ENCODE measurements around the gene CDK19.
"Not testable (repeated sequence)": the region's sequence is repeated elsewhere in the genome, so short reads cannot be mapped to it uniquely, and the experiment has no call there.

Gene CDK19

DNA sequence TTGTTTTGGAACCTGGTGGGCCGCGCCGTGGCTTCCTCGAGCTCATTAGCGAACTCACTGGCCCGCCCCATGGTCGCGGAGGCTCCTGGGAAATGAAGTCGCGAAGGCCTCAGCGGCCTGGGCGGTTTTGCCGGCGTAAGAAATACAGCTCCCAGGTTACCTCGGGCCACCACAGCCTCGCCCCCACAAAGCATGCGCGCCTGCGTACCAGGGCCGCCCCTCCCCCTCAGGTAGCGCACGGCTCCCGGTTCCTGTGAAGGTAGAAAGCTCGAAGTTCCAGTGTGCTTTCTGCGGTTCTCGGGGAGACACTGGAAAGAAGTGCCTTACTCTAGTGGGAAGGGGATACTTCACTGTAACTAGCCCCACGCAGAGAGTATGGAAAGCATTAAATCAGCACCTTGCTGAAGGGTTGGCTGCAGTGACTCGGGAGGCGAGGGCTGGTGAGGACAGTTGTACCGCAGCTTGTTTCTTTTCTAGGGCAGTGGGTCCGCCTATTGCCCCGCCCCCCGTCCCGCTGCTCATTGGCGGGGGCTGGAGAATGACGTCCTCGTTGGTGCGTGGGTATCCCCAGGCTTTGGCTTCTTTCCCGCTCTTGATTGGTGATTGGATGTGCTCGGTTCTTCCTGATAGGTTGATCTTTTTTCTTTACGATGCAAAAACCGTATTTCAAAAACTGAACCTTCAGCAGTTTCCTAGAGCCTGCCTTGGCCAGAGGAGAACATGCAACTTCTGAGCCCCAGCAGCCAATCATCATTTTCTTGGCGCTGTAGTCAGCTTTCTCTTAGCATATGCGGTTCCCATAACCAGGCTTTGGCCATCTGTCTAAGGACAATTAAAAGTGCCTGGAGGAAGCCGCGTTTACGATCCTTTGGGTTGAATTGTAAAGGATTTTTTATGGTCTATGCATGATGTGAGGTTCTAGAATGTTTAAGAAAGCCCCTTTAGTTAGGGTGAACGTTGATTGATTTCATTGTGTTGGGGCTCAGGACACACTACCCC, at the start of gene CDK19:
TSS of gene CDK19 (minus strand) at position 59 of the 999 bp plus-strand sequence. CDS start 333 bp downstream, outside the sequence.
- peak; percentile 99 for DNase-seq

DNA sequence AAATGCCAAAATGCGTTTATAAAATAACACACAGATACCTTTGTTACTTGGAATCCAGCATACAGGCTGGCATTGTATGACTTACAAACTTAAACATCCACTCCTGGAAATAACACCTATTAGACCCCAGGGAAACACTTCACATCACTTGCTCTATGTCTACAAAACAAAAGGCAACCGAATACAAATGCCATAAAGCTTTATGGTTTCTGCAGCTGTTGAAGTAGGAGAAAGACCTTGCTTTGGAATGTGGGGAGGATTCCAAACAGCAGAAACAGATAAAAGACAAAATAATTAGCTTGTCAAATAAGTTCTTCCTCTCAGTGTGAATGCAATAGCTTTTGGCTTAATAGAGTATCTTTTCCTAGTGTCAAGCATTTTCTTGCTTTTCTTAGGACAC, 49.6 kb upstream of the CDK19 start:
- DNase-seq: no peak

DNA sequence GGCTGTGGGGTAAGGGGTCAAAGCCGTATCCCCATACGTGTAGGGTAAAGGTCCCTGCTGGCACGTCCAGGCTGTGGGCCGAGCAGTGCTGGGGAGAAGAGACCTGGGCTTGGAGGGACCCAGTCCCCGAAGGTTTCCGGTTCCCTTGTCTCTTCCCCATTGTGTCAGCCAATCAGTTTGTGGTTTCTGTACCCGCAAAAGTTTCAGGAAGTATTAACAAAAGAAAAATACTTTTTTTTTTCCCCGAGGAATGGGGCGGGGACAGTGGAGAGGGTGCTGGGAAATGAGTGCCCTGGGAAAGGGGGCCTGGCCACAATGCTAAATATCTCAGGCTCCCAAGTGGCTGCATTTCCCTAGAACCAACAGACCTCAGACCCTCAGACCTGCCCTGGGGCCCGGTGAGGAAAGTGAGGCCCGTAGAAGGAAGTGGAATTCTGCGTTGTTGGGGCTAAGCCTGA, 44.1 kb upstream of the CDK19 start:
- DNase-seq: no peak

DNA sequence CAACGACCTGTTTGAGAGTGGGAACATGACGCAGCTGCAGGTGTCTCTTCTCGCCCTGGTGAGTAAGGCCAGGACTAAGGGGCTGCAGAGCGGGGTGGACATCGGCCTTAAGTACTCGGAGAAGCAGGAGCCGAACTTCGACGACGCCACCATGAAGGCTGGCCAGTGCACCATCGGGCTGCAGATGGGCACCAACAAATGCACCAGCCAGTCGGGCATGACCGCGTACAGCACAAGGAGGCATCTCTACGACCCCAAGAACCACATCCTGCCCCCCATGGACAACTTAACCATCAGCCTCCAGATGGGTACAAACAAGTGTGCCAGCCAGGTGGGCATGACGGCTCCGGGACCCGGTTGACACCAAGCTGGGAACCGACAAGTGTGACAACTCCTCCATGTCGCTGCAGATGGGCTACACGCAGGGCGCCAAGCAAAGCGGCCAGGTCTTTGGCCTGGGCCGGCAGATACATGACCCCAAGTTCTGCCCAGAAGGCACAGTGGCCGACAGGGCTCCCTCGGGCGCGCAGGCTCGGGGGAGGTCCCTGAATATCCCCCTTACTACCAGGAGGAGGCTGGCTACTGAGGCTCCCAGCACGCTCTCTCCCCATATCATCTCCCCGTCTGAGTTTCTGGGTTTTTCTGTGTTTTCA, 43.4 kb upstream of the CDK19 start:
- DNase-seq: no peak

DNA sequence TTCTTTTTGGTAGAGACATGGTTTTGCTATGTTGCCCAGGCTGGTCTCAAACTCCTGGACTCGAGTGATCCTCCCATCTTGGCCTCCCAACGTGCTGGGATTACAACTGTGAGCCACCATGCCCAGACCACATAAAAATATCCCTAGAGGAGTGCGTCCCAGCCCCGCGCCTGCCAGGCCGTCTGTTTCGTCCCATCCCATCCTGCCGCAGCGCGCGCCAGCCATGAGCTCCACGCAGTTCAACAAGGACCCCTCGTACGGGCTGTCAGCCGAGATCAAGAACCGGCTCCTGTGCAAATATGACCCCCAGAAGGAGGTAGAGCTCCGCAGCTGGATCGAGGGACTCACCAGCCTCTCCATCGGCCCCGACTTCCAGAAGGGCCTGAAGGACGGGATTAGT, 42.7 kb upstream of the CDK19 start:
- no peak for DNase-seq

DNA sequence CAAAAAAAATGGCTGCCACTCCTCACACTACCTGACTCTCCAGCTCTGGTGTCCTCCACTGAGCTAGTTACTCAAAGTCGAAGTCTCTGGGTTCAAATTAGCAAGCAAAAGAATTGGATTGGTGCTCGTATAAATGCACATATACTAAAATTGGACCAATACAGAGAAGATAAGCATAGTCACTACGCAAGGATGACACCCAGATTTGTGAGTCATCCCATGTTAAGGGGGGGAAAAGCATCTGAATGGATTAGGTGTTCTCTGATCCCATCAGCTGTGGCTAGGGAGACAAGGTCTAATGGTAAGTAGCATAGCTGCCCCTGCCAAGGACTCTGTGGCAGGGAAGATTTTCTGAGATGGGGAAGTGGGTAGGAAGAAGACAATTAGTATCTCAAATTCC, 41.0 kb upstream of the CDK19 start:
- no peak for DNase-seq

DNA sequence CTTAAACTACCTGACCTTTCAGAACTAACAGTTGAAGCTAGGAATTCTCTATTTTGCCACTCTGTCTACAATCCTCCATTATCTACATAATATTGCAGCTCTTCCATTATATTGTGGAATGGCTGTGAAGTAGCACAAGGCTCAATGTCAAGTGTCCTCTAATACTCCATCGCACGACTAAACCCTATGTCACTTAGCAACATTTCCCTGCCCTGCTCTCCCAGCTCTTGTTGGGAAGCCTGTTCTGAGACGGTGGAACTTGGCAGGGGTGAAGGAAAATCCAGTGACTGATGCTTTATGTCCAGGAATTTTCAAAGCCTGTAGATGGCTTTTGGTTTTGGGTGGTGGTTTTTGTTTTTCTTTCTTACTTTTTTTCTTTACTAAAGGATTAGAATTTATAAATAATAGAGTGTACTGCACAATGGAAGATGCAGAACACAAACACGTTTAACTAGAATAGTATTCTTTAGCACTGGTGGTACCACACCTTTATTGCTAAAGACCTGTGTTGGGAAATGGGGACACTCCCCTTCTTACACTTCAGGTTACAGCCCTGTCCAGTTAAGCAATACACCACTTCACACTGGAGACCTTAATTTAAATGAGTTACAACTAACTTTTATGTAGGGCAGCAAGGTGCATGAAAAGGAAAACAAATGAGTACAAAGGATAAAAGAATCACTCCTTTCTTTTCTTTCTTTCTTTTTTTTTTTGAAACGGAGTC, 38.6 kb upstream of the CDK19 start:
- DNase-seq: no peak

DNA sequence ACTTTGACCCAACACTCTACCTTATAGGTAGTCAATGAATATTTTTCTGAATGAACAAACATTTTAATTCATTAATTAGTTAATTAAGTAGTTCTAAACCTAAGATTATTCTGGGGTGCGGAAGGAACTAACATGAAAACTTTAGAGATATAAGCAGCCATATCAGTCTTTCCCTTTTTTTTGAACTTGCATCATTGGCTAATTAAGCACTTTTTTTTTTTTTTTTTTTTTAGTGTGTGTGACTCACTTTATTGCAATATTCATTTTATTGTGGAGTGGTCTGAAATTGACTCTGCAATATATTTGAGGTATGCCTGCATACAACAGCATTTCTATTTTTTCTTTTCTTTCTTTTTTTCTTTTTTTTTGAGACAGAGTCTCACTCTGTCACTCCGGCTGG, 37.5 kb upstream of the CDK19 start:
- no peak for DNase-seq

DNA sequence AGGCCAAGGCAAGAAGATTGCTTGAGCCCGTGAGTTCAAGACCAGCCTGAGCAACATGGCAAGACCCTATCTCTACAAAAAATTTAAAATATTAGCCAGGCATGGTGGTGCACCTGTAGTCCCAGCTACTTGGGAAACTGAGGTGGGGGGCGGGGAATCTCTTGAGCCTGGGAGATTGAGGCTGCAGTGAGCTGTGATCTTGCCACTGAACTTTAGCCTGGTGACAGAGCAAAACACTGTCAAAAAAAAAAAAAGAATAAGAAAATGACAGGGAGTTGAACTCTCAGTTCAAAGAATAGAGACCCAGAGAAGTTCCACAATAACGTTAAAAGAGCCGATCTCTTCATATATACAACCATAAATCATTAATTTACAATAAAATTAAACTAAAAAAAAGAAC, 34.5 kb upstream of the CDK19 start:
- no peak for DNase-seq

DNA sequence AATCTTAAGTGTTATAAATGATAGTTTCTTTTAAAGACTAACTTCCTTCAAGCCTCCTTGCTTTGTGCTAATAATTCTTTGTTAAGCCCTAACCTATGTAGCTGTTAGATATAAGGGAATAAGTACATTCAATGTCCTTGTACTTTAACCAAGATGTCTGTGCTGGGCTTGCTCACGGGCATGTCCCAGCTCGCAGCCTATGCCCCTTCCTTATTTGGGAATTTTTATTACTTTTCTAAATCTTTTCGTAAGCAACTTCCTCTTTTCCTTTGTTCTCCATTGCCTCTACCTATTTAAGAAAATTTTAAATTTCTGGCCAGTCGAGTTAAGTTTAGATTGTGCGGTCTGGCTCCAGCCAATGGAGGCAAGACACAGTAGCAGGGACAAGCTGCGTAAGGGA, 26.0 kb upstream of the CDK19 start:
- DNase-seq: no peak

DNA sequence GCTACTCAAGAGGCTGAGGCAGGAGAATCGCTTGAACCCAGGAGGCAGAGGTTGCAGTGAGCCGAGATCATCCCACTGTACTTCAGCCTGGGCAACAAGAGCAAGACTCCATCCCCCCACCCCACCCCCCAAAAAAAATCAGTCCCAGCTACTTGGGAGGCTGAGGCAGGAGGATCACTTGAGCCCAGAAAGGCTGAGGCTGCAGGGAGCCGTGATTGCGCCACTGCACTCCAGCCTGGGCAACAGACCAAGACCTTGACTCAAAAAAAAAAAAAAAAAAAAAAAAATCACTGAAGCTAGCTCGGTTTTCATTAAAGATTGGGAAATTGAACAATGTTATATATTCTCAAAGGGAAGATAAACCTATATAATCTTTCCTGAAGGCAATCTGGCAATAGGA, 20.5 kb upstream of the CDK19 start:
- DNase-seq: not testable (repeated sequence)

DNA sequence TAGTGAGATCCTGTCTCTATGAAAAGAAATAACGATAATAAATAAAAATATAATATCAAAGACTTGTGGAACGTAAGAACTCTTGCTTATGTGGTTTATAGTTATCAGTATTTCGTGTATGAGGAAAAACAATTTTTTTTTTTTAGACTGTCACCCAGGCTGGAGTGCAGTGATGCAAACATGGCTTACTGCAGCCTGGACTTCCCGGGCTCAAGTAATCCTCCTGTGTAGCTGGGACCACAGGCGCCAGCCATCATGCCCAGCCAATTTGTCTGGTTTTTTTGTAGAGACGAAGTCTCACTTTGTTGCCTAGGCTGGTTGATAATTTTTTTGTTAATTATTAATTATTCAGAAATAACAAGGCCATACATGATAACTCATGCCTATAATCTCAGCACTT, 18.6 kb upstream of the CDK19 start:
- DNase-seq: no peak

DNA sequence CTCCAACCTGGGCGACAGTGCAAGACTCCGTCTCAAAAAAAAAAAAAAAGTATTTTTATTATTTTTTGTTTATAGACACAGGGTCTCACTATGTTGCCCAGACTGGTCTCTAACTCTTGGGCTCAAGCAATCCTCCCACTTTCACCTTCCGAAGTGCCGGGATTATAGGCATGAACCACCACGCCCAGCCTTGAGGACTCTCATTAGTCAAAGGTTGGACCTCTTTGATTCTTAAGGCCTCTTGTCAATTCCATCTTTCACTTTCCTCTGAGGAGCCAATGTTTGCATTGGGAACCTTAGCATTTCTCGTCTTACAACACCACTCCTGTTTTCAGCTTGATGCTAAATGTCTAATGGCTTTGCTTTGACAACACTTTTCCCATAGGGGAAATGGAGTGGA, 16.1 kb upstream of the CDK19 start:
- no peak for DNase-seq

DNA sequence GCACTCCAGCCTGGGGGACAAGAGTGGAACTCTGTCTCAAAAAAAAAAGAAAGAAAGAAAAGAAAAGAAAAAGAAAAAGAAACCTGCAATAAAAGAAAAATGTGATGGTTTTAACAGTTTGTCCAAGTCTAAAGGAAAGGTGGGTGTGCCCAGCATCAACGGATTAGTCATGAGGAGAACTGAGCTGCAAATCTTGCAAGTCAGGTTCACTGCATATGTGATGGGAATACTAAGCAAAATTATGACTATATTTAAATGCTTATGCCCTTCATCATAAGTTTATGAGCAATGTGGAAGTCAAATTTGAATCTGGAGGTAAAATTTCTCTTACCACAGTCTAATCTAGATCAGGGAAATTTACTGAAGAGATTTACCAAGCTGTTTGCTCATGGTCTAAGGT, 13.1 kb upstream of the CDK19 start:
- DNase-seq: no peak

DNA sequence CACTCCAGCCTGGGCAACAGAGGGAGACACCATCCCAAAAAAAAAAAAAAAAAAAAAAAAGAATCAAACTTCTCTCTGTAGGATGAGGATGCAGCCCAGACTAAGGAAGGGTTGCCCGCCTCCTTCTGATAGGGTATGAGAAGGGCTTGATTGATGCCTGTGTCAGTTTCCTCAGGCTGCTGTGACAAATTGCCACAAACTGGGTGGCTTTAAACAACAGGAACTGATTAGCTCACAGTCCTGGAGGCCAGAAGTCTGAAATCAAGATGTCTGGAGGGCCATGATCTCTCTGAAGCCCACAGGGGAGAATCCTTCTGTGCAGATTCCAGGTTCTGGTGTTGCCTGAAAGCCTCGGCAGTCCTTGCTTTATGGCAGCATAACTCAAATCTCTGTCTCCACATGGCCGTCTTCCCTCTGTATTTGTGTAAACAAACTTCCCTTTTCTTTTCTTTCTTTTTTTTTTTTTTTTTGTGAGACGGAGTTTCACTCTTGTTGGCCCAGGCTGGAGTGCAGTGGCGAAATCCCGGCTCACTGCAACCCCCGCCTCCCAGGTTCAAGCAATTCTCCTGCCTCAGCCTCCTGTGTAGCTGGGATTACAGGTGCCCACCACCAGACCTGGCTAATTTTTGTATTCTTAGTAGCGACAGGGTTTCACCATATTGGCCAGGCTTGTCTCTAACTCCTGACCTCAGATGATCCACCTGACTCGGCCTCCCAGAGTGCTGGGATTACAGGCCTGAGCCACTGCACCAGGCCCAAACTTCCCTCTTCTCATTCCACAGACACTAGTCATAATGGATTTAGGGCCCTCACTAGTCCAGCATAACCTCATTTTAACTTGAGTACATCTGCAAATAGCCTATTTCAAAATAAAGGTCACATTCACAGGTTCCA, 11.2 kb upstream of the CDK19 start:
- DNase-seq: no peak

DNA sequence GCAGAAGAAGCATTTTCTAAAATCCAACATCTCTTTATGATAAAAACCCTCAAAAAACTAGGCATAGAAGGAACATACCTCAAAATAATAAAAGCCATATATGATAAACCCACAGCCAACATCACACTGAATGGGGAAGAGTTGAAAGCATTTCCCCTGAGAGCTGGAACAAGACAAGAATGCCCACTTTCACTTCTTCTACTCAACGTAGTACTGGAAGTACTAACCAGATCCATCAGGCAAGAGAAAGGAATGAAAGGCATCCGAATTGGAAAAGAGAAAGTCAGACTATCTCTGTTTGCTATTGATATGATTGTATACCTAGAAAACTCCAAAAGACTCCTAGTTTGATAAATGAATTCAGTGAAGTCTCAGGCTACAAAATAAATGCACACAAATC, 7.9 kb upstream of the CDK19 start:
- DNase-seq: no peak

DNA sequence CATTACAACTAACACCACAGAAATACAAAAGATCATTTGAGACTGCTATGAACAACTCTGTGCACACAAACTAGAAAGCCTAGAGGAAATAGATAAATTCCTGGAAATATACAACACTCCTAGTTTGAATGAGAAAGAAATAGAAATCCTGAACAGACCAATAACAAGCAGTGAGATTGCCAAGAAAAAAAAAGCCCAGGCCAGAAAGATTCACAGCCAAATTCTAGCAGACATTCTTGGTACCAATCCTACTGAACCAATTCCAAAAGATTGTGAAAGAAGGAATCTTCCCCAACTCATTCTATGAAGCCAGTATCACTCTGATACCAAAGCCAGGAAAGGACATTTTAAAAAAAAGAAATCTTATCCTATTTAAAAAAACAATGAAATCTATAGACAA, 7.0 kb upstream of the CDK19 start:
- DNase-seq: no peak

DNA sequence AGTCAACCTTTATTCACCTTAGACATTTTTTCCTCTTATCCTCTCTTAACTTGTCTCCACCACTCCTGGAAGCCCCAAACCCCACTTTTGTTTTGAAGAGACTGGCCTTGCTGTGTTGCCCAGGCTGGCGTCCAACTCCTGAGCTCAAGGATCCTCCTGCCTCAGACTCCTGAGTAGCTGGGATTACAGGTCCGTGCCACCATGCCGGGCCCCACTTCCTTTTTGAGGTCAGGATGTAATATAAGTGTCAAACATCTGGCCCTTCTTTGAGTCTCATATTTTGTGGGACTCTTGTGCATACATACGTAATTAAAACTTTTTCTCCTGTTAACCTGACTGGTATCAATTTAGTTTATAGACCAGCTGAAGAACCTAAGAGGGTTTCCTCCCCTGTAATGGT, 1.4 kb upstream of the CDK19 start:
- no peak for DNase-seq

DNA sequence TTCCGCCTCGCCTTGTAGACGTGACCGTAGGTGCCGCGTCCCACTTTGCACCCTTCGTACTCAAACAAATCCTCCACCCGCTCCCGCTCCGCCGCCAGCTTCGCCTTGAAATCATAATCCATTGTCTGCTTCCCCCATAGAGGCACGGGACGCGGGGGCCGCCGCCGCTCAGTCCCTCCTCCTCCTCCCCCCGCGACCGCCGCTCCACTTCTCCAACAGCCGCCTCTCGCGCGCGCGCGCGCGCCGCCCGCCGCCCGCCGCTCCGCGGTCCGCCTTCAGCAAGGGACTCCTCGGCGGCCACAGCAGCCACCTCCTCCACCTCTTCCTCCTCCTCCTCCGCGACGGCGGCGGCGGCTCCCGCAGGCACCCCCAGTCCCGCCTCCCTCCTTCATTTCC, 256 bp downstream of the CDK19 start:
- peak in 1 of 2 experiments; percentile 80 for DNase-seq

DNA sequence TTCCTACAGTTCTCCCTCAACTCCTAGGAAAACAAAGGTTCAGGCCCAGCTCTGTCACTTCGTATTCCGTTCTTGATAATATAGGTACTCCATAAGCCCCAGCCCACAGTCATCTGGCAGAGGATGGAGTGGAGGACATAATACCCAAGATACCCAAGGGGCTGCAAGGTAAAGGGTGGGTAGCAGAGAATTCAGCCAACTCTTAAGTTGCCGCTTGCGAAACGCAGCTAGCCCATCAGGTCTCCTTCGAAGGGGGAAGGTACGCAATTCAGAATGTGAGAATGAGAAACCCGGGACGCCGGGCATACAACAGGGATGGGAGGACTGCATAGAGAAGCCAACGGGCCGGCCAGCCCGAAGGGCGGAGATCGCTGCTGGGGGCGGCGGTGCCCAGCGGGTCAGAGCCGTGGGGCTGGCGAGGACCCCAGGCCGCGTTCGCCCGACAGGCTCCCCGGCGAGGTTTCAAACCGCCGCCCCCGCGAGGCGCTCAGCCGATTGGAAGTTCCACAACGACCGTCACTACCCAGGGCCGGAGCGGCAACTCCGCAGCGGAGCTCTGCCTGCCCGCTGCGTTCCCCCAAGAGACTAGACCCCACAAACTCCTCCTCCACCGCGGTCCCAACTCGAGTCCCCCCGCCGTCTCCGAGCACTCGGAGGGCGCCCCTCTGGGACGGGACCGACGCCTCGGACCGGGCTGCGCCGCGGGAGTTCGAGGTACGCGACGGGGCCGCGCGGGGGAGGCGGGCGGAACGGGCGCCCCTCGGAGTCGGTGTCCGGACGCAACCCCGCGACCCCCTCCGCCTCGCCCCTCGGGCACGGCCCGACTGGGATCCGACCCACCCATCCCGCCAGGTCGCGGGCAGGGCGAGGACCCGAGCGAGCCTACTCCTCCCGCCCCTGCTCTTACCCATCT, 911 bp downstream of the CDK19 start:
- DNase-seq: peak; percentile 17 to 73
